ENCODE results near the gene ANK3.

- TF ChIP-seq, protein P1, sequence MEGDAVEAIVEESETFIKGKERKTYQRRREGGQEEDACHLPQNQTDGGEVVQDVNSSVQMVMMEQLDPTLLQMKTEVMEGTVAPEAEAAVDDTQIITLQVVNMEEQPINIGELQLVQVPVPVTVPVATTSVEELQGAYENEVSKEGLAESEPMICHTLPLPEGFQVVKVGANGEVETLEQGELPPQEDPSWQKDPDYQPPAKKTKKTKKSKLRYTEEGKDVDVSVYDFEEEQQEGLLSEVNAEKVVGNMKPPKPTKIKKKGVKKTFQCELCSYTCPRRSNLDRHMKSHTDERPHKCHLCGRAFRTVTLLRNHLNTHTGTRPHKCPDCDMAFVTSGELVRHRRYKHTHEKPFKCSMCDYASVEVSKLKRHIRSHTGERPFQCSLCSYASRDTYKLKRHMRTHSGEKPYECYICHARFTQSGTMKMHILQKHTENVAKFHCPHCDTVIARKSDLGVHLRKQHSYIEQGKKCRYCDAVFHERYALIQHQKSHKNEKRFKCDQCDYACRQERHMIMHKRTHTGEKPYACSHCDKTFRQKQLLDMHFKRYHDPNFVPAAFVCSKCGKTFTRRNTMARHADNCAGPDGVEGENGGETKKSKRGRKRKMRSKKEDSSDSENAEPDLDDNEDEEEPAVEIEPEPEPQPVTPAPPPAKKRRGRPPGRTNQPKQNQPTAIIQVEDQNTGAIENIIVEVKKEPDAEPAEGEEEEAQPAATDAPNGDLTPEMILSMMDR (IDR thresholded peaks at IDR 0.05 in 4 of 5, conservative IDR thresholded peaks at IDR 0.05 in 1 of 5): no peak
- no peak for TF ChIP-seq POLR2A (IDR thresholded peaks at IDR 0.05)
Measured at GRCh38 chr10:60394446-60394845, 4.8 kb upstream of the ANK3 start.
